NCI-H82 treated with DMSO at 0.1 percent for 48 hours (cell line): ENCODE results near the gene OTOP3.
"Not testable (repeated sequence)": the region's sequence is repeated elsewhere in the genome, so short reads cannot be mapped to it uniquely, and the experiment has no call there.

Experiments
- DNase-seq: peaks from one replicate; lab custom pipeline; 2025; ENCODE audit not compliant: unreplicated experiment; lab: John Stamatoyannopoulos, UW

OTOP3 gene, protein sequence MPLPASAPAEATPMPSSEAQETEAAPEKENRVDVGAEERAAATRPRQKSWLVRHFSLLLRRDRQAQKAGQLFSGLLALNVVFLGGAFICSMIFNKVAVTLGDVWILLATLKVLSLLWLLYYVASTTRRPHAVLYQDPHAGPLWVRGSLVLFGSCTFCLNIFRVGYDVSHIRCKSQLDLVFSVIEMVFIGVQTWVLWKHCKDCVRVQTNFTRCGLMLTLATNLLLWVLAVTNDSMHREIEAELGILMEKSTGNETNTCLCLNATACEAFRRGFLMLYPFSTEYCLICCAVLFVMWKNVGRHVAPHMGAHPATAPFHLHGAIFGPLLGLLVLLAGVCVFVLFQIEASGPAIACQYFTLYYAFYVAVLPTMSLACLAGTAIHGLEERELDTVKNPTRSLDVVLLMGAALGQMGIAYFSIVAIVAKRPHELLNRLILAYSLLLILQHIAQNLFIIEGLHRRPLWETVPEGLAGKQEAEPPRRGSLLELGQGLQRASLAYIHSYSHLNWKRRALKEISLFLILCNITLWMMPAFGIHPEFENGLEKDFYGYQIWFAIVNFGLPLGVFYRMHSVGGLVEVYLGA

DNA sequence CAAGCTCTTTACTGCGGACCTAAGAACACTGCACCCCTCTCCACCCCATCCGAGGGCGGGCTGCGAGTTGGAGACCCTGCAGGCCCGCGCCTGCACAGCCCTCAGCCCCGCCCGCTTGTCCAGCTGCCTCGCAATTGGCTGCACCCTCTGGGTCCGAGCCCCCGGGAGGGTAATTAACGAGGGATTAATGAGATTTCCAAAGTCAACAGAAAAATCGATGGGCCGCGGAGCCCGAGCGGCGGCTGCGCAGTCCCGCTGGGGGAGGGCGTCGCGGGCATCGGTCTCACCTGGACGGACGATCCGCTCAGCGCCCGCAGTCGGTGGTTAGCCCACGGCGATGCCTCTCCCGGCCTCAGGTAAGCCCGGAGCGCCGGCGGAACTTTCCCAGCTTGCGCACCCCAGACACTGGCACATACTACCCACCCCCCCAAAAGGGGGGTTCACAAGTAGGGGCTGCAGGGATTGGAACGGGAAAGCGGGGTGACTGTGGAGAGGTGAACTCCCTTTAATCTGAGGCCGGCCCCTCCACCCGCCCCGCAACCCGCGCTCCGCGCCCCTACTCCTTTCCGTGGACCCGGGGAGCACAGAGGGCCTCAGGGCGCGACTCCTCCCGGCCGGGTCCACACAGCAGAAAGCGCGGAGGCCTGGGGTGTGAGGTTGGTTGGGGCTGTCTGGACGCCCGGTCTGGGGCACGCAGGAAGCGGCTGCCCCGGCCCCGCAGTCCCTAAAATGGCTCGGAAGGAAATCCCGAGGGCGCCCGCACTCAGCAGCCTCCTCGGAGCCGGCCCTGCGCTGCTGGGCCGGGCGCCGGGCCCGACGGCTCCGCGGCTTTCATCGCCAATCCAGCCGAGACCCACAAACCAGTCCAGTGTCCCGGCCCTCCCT, at the start of gene OTOP3:
TSS of gene OTOP3 (plus strand) at position 314 of the 885 bp plus-strand sequence. CDS start at position 338, 24 bp downstream.
- peak; percentile 77 for DNase-seq

DNA sequence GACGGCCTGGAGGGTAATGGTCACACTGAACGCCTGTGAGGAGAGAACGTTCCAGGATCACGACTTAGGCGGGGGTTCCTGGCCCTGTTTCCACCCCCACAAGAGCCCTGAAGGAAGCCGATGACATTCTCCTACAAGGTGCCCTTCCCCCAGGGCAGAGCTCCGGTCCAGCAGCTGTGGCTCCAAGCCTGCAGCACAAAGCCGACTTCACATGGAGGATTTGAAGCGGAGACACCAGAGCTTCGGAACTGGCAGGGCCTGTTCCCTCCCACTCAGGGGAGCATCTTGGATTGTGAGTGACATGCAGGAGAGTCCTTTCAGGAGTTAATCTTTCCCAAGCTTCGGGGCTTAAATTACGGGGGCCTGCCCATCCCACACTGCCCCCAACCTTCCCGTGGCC, 47.2 kb upstream of the OTOP3 start:
- DNase-seq = no peak

DNA sequence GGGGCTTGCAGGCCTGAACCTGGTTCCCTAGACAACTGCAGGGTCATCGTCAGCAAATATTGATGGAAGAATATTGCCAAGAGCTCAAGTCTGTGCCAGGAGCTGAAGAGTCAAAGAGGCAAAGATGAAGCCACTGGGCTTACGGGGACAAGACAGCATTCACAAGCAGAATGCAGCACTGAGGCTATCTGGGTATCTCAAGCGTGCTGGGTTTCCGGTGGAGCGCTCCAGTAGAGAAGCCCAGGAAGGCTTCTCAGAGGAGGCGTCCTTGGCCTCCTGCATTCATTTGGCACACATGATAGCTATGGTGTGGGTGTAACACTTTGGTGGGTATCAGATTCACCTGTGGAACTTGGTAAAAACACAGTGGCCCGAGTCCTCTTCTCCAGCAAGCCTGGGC, 45.1 kb upstream of the OTOP3 start:
- no peak for DNase-seq

GRCh38 chr17:74892013-74892841, 43.5 kb upstream of the OTOP3 start:
- DNase-seq = no peak

- no peak for DNase-seq
Measured at GRCh38 chr17:74892974-74893911, 42.5 kb upstream of the OTOP3 start, which contains the start of gene FADS6. Gene FADS6 (minus strand): TSS chr17:74893633. CDS start chr17:74893595, 38 bp downstream.

DNA sequence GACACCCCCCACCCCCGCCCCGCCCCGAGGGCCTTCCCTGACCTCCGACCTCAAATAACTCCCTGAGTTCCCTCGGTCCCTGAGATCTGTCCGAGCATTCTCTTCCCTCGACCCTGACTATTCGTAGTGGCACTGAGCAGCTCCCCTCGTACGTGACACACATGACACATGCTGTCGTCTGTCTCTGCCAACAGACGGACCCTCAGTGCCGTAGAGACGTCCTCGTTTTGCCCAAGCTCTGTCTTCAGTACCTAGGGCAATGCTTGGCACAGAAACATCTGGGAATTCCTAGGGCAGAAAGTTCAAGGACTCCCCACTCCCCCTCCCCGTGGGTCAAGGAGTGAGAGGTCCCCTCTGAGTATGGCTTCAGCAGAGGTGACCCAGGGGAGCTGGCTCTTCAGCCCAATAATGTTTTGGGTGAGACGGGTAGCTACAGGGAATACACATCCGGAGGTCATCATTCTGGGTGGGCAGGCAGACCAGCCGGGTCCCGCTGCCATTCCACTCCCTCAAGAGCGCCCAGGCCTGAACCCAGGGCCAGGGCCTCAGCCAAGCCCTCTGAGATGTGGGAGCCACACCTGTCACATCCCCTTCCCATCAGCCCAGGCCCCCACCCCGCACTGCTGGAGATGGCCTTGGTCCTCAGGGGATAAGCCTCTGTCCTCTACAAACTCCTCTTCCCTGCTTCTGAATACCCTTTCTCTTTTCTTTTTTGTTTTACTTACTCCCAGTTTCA, 41.6 kb upstream of the OTOP3 start:
- DNase-seq = no peak

GRCh38 chr17:74898376-74898946, 37.2 kb upstream of the OTOP3 start:
- DNase-seq = no peak

GRCh38 chr17:74900208-74900607, 35.5 kb upstream of the OTOP3 start:
- no peak for DNase-seq

- DNase-seq = no peak
Measured at GRCh38 chr17:74901353-74902135, 34.2 kb upstream of the OTOP3 start.

- no peak for DNase-seq
Measured at GRCh38 chr17:74903034-74903433, 32.7 kb upstream of the OTOP3 start.

DNA sequence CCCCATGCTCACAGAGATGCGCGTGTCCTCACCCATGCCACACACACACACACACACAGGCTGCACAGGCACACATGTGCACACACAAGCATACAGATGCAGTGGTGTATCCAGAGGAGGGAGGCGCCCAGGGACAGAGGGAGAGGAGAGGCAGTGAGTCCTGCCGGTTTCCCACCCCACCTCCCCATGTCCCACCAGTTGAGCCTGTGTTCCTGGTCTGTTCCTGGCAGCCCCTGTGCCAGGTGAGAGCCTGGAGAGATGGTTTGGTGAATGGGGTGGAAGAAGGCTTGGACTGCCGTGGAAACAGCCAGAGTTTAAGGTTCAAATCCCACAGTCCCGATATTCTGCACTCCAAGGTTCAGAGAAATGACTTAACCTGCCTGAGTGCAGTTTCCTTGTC, 32.0 kb upstream of the OTOP3 start:
- DNase-seq = no peak

- no peak for DNase-seq
Measured at GRCh38 chr17:74904687-74905409, 30.9 kb upstream of the OTOP3 start.

- not testable (repeated sequence) for DNase-seq
Measured at GRCh38 chr17:74906214-74906793, 29.4 kb upstream of the OTOP3 start.

GRCh38 chr17:74907012-74907411, 28.7 kb upstream of the OTOP3 start:
- DNase-seq = no peak

DNA sequence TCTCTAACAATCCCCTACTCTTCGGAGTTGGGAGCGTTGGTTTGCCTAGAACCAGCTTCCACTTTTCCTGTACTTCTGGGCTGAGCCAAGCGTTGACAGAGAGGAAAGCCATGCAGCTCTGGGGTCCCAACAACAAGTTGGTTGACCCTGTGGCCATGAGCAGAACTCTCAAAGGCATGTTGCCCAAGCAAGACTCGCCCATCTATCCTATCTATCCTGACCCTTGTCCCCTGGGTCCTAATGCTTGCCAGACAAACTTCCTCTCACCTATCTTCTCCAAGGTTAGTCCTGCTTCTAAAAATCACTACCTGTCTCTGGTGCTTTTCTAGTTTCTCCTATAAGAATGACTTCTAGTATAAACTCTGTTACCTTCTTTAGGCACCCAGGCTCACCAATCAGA, 26.6 kb upstream of the OTOP3 start:
- DNase-seq = not testable (repeated sequence)

- DNase-seq = not testable (repeated sequence)
Measured at GRCh38 chr17:74911423-74911822, 24.3 kb upstream of the OTOP3 start.
